GM23248 (cell line): ENCODE data around the gene CSTB.

Experiments used
- EZH2 ChIP-seq: fragments of 200-600 bp; sonication (generic); IDR thresholded peaks from 2 replicates; pipeline ENCODE4 v1.6.1; 2018; ENCODE audit warnings: antibody characterized with exemption, mild to moderate bottlenecking; ENCODE audit not compliant: insufficient read depth, poor library complexity, severe bottlenecking
- EZH2phosphoT487 ChIP-seq: fragments of 200-600 bp; sonication (generic); IDR thresholded peaks from 2 replicates; pipeline ENCODE4 v1.6.1; 2018; ENCODE audit warnings: antibody characterized with exemption, moderate library complexity, mild to moderate bottlenecking, low read depth; ENCODE audit not compliant: insufficient read depth

- no peak for TF ChIP-seq EZH2
- TF ChIP-seq EZH2phosphoT487, result no peak
Measured at GRCh38 chr21:43728154-43728466, 48.0 kb downstream of the CSTB start.
